ENCODE results near the gene CIZ1. TPM values are rescaled to one million over a fixed set of nuclear protein-coding genes. Genes with fewer than 3 reads are reported as not detected.

The CIZ1 gene
- total RNA-seq, 2 donors from 2014 or later: 67.1 to 68.5 TPM

DNA sequence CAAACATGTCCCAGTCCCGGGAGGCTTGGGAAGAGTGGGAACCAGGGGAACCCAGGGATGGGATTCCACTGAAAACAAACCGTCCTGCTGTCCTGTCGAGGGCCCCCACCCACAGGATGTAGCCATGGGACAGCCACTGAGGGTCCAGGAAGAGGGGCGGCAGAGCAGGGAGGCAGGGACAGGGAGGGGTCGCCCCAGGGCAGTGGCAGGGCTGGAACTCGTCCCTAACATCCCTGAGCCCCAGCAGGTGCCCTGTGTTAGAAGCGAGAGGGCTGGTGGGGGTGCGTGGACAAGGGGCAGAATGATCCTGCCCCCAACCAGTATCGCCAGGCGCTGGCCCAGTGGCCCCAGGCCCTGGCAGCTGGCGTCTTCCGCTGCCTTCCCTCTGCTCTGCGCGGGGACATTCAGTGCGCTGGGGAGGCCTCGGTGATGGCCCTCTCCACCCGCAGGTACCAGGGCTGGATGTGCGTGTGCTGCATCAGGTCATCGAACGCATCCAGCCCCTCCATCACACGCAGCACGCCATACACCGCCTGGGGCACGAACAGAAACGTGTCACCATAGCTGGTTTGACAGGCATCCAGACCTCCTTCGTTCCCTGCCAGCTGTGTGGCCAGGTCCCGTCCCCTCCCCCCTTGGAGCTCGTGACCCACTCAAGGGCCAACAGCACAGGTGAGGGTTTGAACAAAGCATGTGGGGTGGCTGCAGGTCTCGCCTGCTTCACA is 70.5 kb downstream of the CIZ1 start:
- intact Hi-C loops (cut with DNase I): no loop called here
- no peak for ATAC-seq
- DNase-seq: no peak

DNA sequence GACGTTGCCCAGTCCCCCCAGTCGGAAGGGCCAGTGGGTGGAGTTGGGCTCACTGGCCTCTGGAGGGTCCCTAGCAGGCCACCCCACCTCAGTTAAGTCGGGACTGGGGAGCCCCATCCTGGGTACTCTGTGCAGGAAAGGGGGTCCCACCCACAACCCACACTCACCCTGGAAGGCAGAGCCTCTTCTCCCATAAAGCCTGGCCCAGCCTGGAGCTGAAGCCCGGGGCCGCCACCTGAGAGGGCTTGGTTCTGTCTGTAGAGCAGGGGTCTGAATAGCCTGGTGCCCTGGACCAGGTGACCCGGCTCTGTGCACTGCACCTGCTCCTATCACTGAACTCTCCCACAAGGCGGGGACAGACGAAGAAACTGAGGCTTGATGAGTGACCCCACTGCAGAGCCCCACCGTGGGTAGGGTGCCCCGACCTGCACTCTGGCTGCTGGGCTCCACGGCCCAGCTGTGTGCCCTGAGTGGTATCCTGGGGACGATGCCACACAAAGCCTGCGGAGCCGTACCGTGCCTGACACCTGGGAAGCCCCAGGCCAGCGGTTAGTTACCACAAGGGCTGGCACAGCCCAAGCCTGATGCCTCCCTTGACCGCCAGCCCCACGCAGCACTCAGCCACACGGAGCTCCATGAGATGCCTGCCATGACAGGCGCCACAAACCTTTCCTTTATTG is 71.2 kb downstream of the CIZ1 start:
- ATAC-seq (no peak), DNase-seq (no peak)
- intact Hi-C loops (cut with DNase I): no loop called here

DNA sequence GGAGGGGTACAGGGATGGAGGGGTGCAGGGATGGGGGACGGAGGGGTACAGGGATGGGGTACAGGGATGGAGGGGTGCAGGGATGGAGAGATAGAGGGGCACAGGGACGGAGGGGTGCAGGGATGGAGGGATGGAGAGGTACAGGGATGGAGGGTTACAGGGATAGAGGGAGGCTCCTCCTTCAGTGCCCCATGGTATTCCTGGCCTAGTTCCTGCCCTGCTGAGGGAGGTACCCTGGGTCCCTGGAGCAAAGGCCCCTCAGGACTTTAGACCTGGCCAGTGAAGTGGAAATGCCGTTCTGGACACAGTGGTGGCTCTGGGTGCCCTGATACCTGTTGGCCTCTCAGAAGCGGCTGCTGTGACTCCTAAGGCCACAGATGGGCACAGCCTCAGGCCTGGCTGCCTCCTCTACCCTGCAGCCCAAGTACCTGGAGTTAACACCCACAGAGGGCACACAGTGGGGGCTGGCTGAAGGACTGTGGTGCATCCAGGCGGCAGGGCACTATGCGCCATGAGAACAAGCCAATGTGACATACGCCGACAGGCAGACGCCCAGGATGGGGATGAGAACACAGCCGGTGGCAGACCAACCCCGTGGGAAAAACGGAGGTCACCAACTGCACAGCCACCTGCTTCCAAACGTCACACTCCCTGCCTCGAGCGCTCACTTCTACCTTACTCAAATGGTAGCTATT is 72.3 kb downstream of the CIZ1 start:
- ATAC-seq (no peak), DNase-seq (no peak)
- intact Hi-C loops (cut with DNase I): loop anchor here (5.0 to 10.0 kb wide), 2 partner anchors 37 to 174 kb away; no protein-coding TSS in a partner anchor

DNA sequence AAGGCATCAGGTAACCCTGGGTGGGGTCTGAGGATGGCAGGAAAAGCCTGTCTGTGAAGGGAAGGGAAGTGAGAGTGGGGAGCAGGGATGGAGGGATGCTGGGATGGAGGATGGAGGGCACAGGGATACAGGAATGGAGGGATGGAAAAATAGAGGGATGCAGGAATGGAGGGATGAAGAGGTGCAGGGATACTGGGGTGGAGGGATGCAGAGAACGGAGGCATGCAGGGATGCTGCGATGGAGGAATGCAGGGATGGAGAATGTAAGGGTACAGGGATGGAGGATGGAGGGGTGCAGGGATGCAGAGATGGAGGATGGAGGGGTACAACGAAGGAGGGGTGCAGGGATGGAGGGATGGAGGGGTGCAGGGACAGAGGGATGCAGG is 72.9 kb downstream of the CIZ1 start:
- intact Hi-C loops (cut with DNase I): loop anchor here (5.0 to 10.0 kb wide), 2 partner anchors 36 to 174 kb away; no protein-coding TSS in a partner anchor
- ATAC-seq (no peak), DNase-seq (no peak)

DNA sequence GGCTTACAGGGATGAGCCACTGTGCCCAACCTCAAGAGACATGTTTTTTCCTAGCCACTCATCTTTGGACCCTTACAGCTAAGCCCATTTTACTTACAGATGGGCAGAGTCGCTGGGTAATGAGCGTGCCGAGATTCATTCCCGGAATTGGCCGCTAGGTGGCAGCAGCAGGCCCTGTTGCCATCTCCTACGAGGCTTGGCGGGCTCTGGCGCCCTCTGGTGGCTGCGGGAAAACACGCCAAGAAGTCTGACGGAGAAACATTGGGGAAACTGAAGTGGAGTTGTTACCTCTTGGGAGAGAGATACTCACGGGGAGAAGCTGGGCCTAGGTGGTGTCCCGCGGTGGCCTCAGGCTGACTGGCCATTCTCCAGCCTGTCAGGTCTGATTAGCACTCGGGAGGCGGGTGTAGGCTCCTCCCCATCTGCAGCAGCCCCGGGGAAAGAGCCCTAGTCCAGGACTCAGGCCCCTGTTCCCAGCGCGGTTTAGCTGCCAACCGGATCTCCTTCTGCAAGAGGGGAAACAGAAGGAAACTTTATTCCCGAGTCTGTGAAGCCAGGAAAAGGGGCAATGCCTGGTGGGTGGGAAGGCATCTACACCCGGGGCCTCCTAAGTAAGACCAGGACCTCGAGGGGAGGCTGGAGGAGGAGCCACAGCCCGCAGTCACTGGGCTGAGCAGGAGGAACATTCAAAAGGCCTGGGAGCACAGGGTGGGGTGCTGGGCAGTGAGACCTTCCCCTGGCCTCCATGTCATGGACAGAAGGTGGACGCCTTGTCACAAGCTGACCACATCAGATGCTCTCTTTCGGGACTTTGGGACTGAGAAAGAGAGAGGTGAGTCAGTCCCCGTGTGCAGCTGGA is 73.5 kb downstream of the CIZ1 start:
- intact Hi-C loops (cut with DNase I): loop anchor here (2.0 to 10.0 kb wide), 3 partner anchors 36 to 175 kb away; no protein-coding TSS in a partner anchor
- DNase-seq (peak; percentile 94), ATAC-seq (peak; percentile 61 to 72)

DNA sequence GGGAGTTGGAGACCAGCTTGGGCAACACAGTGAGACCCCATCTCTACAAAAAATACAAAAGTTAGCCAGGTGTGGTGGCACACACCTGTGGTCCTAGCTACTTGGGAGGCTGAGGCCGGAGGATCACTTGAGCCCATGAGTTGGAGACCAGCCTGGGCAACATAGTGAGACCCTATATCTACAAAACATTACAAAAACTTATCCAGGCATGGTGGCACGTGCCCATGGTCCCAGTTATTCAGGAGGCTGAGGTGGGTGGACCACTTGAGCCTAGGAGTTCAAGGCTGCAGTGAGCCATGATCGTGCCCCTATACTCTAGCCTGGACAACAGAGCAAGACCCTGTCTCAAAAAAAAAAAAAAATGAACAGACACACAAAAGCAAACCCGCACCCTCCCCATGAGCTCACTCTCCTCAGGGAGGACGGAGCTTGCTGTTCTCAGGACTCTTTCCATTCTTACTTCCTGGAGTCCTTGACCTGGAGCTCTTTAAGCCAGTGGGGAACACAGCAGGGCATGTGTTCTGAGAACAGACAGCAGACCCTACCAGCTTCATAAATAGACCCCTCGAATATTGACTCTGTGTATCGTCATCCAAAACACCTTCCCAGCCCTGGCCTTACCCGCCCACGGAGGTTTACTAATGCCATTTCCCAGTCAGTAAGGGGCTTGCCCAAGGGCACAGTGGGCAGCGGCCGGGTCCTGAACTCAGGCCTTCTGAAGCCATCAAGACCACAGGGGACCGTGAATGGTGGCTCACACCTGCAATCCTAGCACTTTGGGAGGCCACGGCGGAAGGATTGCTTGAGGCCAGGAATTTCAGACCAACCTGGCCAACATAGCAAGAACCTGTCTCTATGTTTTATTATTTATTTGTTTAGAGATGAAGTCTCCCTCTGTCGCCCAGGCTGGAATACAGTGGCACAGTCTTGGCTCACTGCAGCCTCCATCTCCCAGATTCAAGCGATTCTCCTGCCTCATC is 75.0 kb downstream of the CIZ1 start:
- intact Hi-C loops (cut with DNase I): loop anchor here (2.0 to 10.0 kb wide), 3 partner anchors 34 to 174 kb away; no protein-coding TSS in a partner anchor
- ATAC-seq: no peak
- DNase-seq: no peak

Other genes with a start within 250 kb of the CIZ1 start
- 10 to 100 TPM; 24.9 to 27.3 TPM for gene EEIG1, start 210.6 kb downstream of the CIZ1 start, total RNA-seq
- 1 to 10 TPM; 5.8 to 6.1 TPM for gene NAIF1, start 124.3 kb downstream of the CIZ1 start, total RNA-seq
- gene SLC25A25, start 123.3 kb downstream of the CIZ1 start, total RNA-seq: 10 to 100 TPM; 13.7 to 29.8 TPM
- 100 to 1,000 TPM; 111 to 155 TPM for gene PTGES2, start 63.8 kb downstream of the CIZ1 start, total RNA-seq
- under 1 TPM in 1 of 2 donors, not detected in 1; 0.38 TPM for gene LCN2, start 42.1 kb downstream of the CIZ1 start, total RNA-seq
- 10 to 100 TPM; 45.3 to 46.2 TPM for gene BBLN, start 31.3 kb downstream of the CIZ1 start, total RNA-seq
- 10 to 100 TPM; 11.3 to 14.0 TPM for gene DNM1, start 11.8 kb upstream of the CIZ1 start, total RNA-seq
- gene GOLGA2, start 84.4 kb upstream of the CIZ1 start, total RNA-seq: 100 to 1,000 TPM in 1 of 2 donors, 10 to 100 TPM in 1; 85.6 to 113 TPM
- gene SWI5, start 84.7 kb upstream of the CIZ1 start, total RNA-seq: 10 to 100 TPM; 17.2 to 18.4 TPM
- 10 to 100 TPM; 23.0 to 26.6 TPM for gene TRUB2, start 130.9 kb upstream of the CIZ1 start, total RNA-seq
- 10 to 100 TPM; 21.2 to 27.7 TPM for gene COQ4, start 131.3 kb upstream of the CIZ1 start, total RNA-seq
- gene SLC27A4, start 149.0 kb upstream of the CIZ1 start, total RNA-seq: 10 to 100 TPM; 17.6 to 21.7 TPM
- 10 to 100 TPM; 49.8 to 58.0 TPM for gene URM1, start 179.8 kb upstream of the CIZ1 start, total RNA-seq
- gene CERCAM, start 229.3 kb upstream of the CIZ1 start, total RNA-seq: 10 to 100 TPM; 19.1 to 22.8 TPM